ENCODE data around the gene ITGAD.

The ITGAD gene

GRCh38 chr16:31393056-31393455, at the start of gene ITGAD:
ITGAD (plus strand) TSS chr16:31393335; CDS start chr16:31393361, 26 bp downstream.
- no peak for DNase-seq

GRCh38 chr16:31344712-31345111, 48.4 kb upstream of the ITGAD start:
- DNase-seq, result no peak

GRCh38 chr16:31347445-31347844, 45.7 kb upstream of the ITGAD start:
- DNase-seq, result no peak

GRCh38 chr16:31348579-31348978, 44.6 kb upstream of the ITGAD start:
- no peak for DNase-seq

GRCh38 chr16:31350275-31351005, 42.7 kb upstream of the ITGAD start:
- no peak for DNase-seq

- DNase-seq, result no peak
Observed at GRCh38 chr16:31351246-31351941, 41.7 kb upstream of the ITGAD start.

- DNase-seq, result no peak
Observed at GRCh38 chr16:31351942-31352325, 41.2 kb upstream of the ITGAD start.

GRCh38 chr16:31352376-31353115, 40.6 kb upstream of the ITGAD start:
- DNase-seq, result no peak

GRCh38 chr16:31354394-31355291, 38.5 kb upstream of the ITGAD start, which contains the start of gene ITGAX:
ITGAX (plus strand) TSS chr16:31355176; CDS start chr16:31355255, 79 bp downstream.
- no peak for DNase-seq

GRCh38 chr16:31355431-31356100, 37.6 kb upstream of the ITGAD start:
- DNase-seq, result no peak

GRCh38 chr16:31356566-31357323, 36.4 kb upstream of the ITGAD start:
- DNase-seq, result no peak

- DNase-seq, result no peak
Observed at GRCh38 chr16:31357324-31358109, 35.6 kb upstream of the ITGAD start.

- no peak for DNase-seq
Observed at GRCh38 chr16:31360251-31360650, 32.9 kb upstream of the ITGAD start.

- DNase-seq, result no peak
Observed at GRCh38 chr16:31361201-31362110, 31.7 kb upstream of the ITGAD start.

- no peak for DNase-seq
Observed at GRCh38 chr16:31362476-31363405, 30.4 kb upstream of the ITGAD start.

- no peak for DNase-seq
Observed at GRCh38 chr16:31363721-31364120, 29.4 kb upstream of the ITGAD start.

GRCh38 chr16:31364421-31364820, 28.7 kb upstream of the ITGAD start:
- DNase-seq, result no peak
